B cell (primary cell): Measurements from ENCODE around the gene SOD3. TPM values are rescaled to one million over a fixed set of nuclear protein-coding genes. Genes with fewer than 3 reads are reported as not detected.

ENCODE experiments used
- ATAC-seq: fragments of 200-7000 bp; cut with Tn5 transposase; one replicate; pipeline ENCODE4 v1.10.0; 2021; ENCODE audit warnings: low read depth, mild to moderate bottlenecking, moderate number of reproducible peaks, moderate library complexity
- CTCF ChIA-PET: fragments of 350-600 bp; sonication (Branson Sonifier 250); formaldehyde crosslinking; loops from one replicate; lab custom pipeline; 2021; ENCODE audit warnings: antibody characterized with exemption, inconsistent platforms; lab: Charles Lee
- POLR2A ChIA-PET: fragments of 350-600 bp; sonication (Branson Sonifier 250); formaldehyde crosslinking; loops from one replicate; lab custom pipeline; 2021; ENCODE audit warnings: antibody characterized with exemption; lab: Charles Lee
- DNase-seq: peaks from one replicate; pipeline ENCODE4 v3.0.0; 2013
- H2AFZ ChIP-seq: 2 replicates; pipeline ENCODE4 v1.6.1; 2012; ENCODE audit warnings: mild to moderate bottlenecking, low read depth, low read length; ENCODE audit not compliant: insufficient read depth, poor library complexity, severe bottlenecking
- H3K27ac ChIP-seq, 2 donors: 1 replicate in 1 of 2; 2 replicates in 1 of 2; pipeline ENCODE4 v1.5.1; 2012 to 2013; ENCODE audit warnings: low read length in 2 of 2, mild to moderate bottlenecking in 2 of 2, moderate library complexity in 1 of 2
- H3K27me3 ChIP-seq, 4 experiments: fragments of 200-600 bp in 1 of 4; sonication (generic) in 1 of 4; replicated peaks in 1 of 4; 1 replicate in 2 of 4; 2 replicates in 2 of 4; pipeline versions ENCODE4 v1.6.1 to v1.7.0; 2013 to 2016; ENCODE audit warnings: low read length in 3 of 4, mild to moderate bottlenecking in 2 of 4, mixed read lengths in 1 of 4, moderate library complexity in 1 of 4; ENCODE audit not compliant: insufficient read depth in 4 of 4, control insufficient read depth in 3 of 4; ENCODE audit errors: control extremely low read depth in 1 of 4
- H3K36me3 ChIP-seq, 2 experiments: replicated peaks in 1 of 2; 1 replicate in 1 of 2; 2 replicates in 1 of 2; pipeline versions ENCODE4 v1.6.1 to v1.7.1; 2013; ENCODE audit warnings: low read length in 1 of 2; ENCODE audit not compliant: insufficient read depth in 2 of 2, control insufficient read depth in 1 of 2; ENCODE audit errors: control extremely low read depth in 1 of 2, extremely low read depth in 1 of 2
- H3K4me1 ChIP-seq, 2 donors: fragments of 200-600 bp in 1 of 2; sonication (generic) in 1 of 2; 1 replicate in 1 of 2; 2 replicates in 1 of 2; pipeline versions ENCODE4 v1.5.1 to v1.6.1; 2013 to 2017; ENCODE audit warnings: low read length in 2 of 2; ENCODE audit not compliant: control insufficient read depth in 2 of 2, insufficient read depth in 2 of 2
- H3K4me2 ChIP-seq: replicated peaks from 2 replicates; pipeline ENCODE3; 2012; ENCODE audit warnings: mild to moderate bottlenecking, low read depth, low read length; ENCODE audit not compliant: poor library complexity, severe bottlenecking
- H3K4me3 ChIP-seq, 5 experiments: fragments of 200-600 bp in 1 of 5; sonication (generic) in 1 of 5; 1 replicate in 3 of 5; 2 replicates in 2 of 5; pipeline versions ENCODE4 v1.5.1 to v1.7.0; 2011 to 2016; ENCODE audit warnings: low read length in 4 of 5, mild to moderate bottlenecking in 4 of 5, low read depth in 2 of 5, control low read depth in 1 of 5, moderate library complexity in 1 of 5; ENCODE audit not compliant: insufficient read depth in 1 of 5; ENCODE audit errors: control extremely low read depth in 1 of 5, extremely low read depth in 1 of 5
- H3K79me2 ChIP-seq: fragments of 200-600 bp; sonication (generic); one replicate; pipeline ENCODE4 v1.6.0; 2016; ENCODE audit warnings: low read length; ENCODE audit not compliant: control insufficient read depth, insufficient read depth
- H3K9ac ChIP-seq: fragments of 200-600 bp; sonication (generic); 2 replicates; pipeline ENCODE4 v1.6.1; 2017; ENCODE audit warnings: mild to moderate bottlenecking, low read length, moderate library complexity
- H3K9me3 ChIP-seq, 3 donors: one replicate each; pipeline versions ENCODE4 v1.6.1 to v1.7.1; 2013; ENCODE audit warnings: low read length in 2 of 3; ENCODE audit not compliant: control insufficient read depth in 2 of 3, insufficient read depth in 1 of 3; ENCODE audit errors: control extremely low read depth in 1 of 3
- H4K20me1 ChIP-seq: 2 replicates; pipeline ENCODE4 v1.6.0; 2012; ENCODE audit warnings: mild to moderate bottlenecking, low read length; ENCODE audit not compliant: insufficient read depth, control insufficient read depth, poor library complexity, severe bottlenecking
- H3K27ac Mint-ChIP-seq: one replicate; pipeline ENCODE4 v1.8.0; 2021; ENCODE audit warnings: mixed read lengths
- H3K27me3 Mint-ChIP-seq: one replicate; pipeline ENCODE4 v1.8.0; 2021; ENCODE audit warnings: mixed read lengths
- H3K4me1 Mint-ChIP-seq: one replicate; pipeline ENCODE4 v1.8.0; 2021; ENCODE audit warnings: mixed read lengths
- H3K4me3 Mint-ChIP-seq: one replicate; pipeline ENCODE4 v1.8.0; 2021; ENCODE audit warnings: mixed read lengths
- H3K9me3 Mint-ChIP-seq: one replicate; pipeline ENCODE4 v1.8.0; 2022; ENCODE audit warnings: mixed read lengths; ENCODE audit not compliant: insufficient read depth
- CTCF ChIP-seq: fragments of 200-600 bp; IDR thresholded peaks from one replicate; pipeline ENCODE4 v1.8.0; 2022; ENCODE audit warnings: antibody characterized with exemption, mild to moderate bottlenecking
- EZH2 ChIP-seq: IDR thresholded peaks from 2 replicates; pipeline ENCODE4 v1.6.1; 2012; ENCODE audit warnings: borderline replicate concordance, low read depth, mild to moderate bottlenecking, moderate library complexity, low read length; ENCODE audit not compliant: insufficient read depth, poor library complexity, severe bottlenecking
- WGBS: methylation state at CpG from one replicate; pipeline ENCODE4 v1.1.5; 2013; ENCODE audit warnings: missing lambda C conversion rate; ENCODE audit not compliant: insufficient coverage; 5-methylcytosine and 5-hydroxymethylcytosine counted together
- intact Hi-C: fragments of 100-400 bp; cut with micrococcal nuclease; formaldehyde crosslinking; loops from one replicate; pipeline ENCODE4 v1.10.0; 2022
- polyA plus RNA-seq: library from polyadenylated mRNA; depleted of rRNA; stranded (reverse); fragments of >200 nt; gene quantifications from 2 replicates; pipeline ENCODE4 v1.2.3, GENCODE V29; 2012
- total RNA-seq, 2 donors: library from RNA; stranded (reverse); fragments of 120-200 nt in 1 of 2; gene quantifications; 1 replicate in 1 of 2; 2 replicates in 1 of 2; pipeline versions ENCODE4 v1.2.3 to v1.2.4, GENCODE V29; 2013 to 2022

SOD3 gene
- total and polyA plus RNA-seq, 2 donors (not counting 1 experiment from before 2014, with no cell fraction given), result not detected

DNA sequence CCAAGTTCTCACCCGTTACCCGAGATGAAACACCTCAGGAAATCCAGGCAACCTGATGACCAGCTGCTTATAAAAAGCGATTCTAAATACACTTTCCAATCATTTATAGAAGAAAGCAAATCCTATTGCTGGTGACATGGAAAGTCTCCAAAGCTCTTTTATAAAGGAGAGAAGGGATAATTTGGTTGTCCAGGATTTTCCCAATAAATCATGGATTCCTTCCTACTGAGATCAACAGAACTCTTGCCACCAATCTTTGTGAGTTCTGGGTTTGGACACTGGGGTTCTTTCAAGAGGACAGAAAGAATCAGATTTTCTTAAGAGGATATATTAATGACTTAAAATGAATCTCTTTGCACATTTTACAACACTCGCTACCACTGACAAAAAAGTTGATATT, 24.7 kb upstream of the SOD3 start:
- Histone ChIP-seq H4K20me1 (no peaks in the 10 kb centered on the region), H3K4me3 (no peak overlapping the region), H3K79me2 (no peaks in the 10 kb centered on the region), H3K4me2 (no peak overlapping the region), H3K9me3 (no peaks in the 10 kb centered on the region), H3K36me3 (no peaks in the 10 kb centered on the region), H2AFZ (no peak overlapping the region), H3K9ac (no peak overlapping the region), H3K4me1 (no peaks in the 10 kb centered on the region), H3K27ac (no peak overlapping the region), H3K27me3 (no peaks in the 10 kb centered on the region)
- 100% methylated on average over 2 of the region's 4 CpGs for WGBS
- no peak for DNase-seq
- intact Hi-C loops, result no loop called here
- Mint-ChIP-seq H3K4me1 (no peaks in the 10 kb centered on the region), H3K9me3 (no peaks in the 10 kb centered on the region), H3K4me3 (no peak overlapping the region), H3K27me3 (no peaks in the 10 kb centered on the region), H3K27ac (no peak overlapping the region)
- no peak for ATAC-seq
- ChIA-PET POLR2A (no interaction called here), CTCF (no interaction called here)
- TF ChIP-seq EZH2 (no peak), CTCF (no peak)

GRCh38 chr4:24771241-24771640, 24.1 kb upstream of the SOD3 start:
- WGBS, result 87% methylated on average over 3 of the region's 4 CpGs
- intact Hi-C loops, result no loop called here
- no peak for ATAC-seq

More at GRCh38 chr4:24771241-24771640, 24.1 kb upstream of the SOD3 start:
- CTCF ChIA-PET, result no interaction called here
- Histone ChIP-seq H2AFZ (no peak overlapping the region), H3K9ac (no peak overlapping the region), H4K20me1 (no peaks in the 10 kb centered on the region), H3K4me3 (no peak overlapping the region), H3K9me3 (no peaks in the 10 kb centered on the region), H3K79me2 (no peaks in the 10 kb centered on the region), H3K4me2 (no peak overlapping the region), H3K36me3 (no peaks in the 10 kb centered on the region), H3K27me3 (no peaks in the 10 kb centered on the region), H3K27ac (no peak overlapping the region), H3K4me1 (no peaks in the 10 kb centered on the region)
- POLR2A ChIA-PET, result no interaction called here
- no peak for DNase-seq
- Mint-ChIP-seq H3K27me3 (no peaks in the 10 kb centered on the region), H3K27ac (no peak overlapping the region), H3K4me3 (no peak overlapping the region), H3K4me1 (no peaks in the 10 kb centered on the region), H3K9me3 (no peaks in the 10 kb centered on the region)
- TF ChIP-seq EZH2 (no peak), CTCF (no peak)
